Astrocyte (in vitro differentiated cells and primary cell): ENCODE results near the gene ZBTB46.

ENCODE experiments used
- EZH2 ChIP-seq: IDR thresholded peaks from 2 replicates; pipeline ENCODE4 v1.6.1; 2012; ENCODE audit warnings: mild to moderate bottlenecking, low read length, inconsistent platforms; ENCODE audit not compliant: insufficient read depth
- TF ChIP-seq, protein P1 (sequence below): IDR thresholded peaks from 2 replicates; pipeline ENCODE4 v1.5.1; 2011; ENCODE audit warnings: low read depth, mild to moderate bottlenecking, inconsistent platforms, low read length, moderate library complexity; ENCODE audit not compliant: insufficient read depth

DNA sequence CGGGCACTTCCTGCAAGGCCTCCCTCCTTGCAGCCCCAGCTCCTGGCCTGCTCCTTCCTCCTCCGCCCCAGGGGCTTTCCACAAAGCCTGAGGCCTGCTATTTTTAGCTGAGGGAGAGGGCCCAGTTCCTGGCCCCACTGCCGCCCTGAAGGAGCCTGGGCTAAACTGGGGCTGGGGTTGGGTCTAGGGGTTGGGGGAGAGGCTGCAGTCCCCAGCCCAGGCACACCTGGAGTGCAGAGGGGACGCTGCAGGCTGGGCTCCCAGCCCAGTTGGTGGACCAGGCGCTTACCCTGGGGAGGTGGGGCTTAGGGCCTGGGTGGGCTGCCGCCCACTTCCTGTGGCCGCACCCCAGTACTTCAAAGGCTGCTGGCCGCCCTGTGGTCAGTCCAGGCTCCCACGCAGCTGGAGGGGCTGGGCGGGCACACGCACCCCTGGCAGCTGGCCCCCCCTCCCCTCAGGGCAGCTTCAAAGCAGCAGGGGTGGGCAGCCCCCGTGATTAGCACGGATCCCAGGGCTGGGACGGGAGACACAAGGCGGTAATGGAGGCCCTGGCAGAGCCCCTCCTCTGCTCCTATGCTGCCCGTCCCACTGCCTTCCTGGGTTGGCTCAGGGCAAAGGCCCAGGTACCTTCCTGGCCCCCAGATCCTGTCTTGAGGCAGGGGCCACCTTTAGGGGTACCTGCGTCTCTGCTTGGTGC lies 23.2 kb upstream of the ZBTB46 start:
- TF ChIP-seq, protein P1, sequence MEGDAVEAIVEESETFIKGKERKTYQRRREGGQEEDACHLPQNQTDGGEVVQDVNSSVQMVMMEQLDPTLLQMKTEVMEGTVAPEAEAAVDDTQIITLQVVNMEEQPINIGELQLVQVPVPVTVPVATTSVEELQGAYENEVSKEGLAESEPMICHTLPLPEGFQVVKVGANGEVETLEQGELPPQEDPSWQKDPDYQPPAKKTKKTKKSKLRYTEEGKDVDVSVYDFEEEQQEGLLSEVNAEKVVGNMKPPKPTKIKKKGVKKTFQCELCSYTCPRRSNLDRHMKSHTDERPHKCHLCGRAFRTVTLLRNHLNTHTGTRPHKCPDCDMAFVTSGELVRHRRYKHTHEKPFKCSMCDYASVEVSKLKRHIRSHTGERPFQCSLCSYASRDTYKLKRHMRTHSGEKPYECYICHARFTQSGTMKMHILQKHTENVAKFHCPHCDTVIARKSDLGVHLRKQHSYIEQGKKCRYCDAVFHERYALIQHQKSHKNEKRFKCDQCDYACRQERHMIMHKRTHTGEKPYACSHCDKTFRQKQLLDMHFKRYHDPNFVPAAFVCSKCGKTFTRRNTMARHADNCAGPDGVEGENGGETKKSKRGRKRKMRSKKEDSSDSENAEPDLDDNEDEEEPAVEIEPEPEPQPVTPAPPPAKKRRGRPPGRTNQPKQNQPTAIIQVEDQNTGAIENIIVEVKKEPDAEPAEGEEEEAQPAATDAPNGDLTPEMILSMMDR = no peak
- TF ChIP-seq EZH2 = no peak
